Stimulated activated CD4-positive, alpha-beta T cell treated with anti-CD3 and anti-CD28 coated beads, Interleukin-1b, Interleukin-23, amount 100 ng/mL, for 4 hours (primary cell): Measurements from ENCODE around the gene GPR148.

Experiments
- DNase-seq, 2 donors: peaks; one replicate each; pipeline ENCODE4 v3.0.0-alpha.2; 2020; ENCODE audit warnings: low read depth in 2 of 2

Gene GPR148

GRCh38 chr2:130769343-130769907 lies 40.6 kb downstream of the GPR148 start:
- DNase-seq: no peak

- DNase-seq: no peak
These were observed 47.7 kb downstream of the GPR148 start for GRCh38 chr2:130776550-130776949.

- DNase-seq: no peak
These were observed 49.9 kb downstream of the GPR148 start for GRCh38 chr2:130778781-130779180.
